Spleen (tissue), 11 donors: Measurements from ENCODE around the gene LRRC39. TPM values are rescaled to one million over a fixed set of nuclear protein-coding genes. Genes with fewer than 3 reads are reported as not detected.
A peak's percentile ranks its signal among the peaks of the same experiment; 100 is the strongest.
"Not testable (repeated sequence)": the region's sequence is repeated elsewhere in the genome, so short reads cannot be mapped to it uniquely, and the experiment has no call there.

ENCODE experiments used
- DNase-seq: peaks from one replicate; pipeline ENCODE4 v3.0.0-alpha.2; 2020
- H3K27ac ChIP-seq, 8 donors: fragments of 200-600 bp; sonication (generic) in 7 of 8; 1 replicate in 4 of 8; 2 replicates in 4 of 8; pipeline versions ENCODE4 v1.5.0 to v1.8.0; 2016 to 2021; ENCODE audit warnings: inconsistent platforms in 4 of 8, mild to moderate bottlenecking in 4 of 8, moderate library complexity in 1 of 8
- H3K27me3 ChIP-seq, 7 donors: fragments of 200-600 bp; sonication (generic) in 6 of 7; replicated peaks in 1 of 7; 1 replicate in 4 of 7; 2 replicates in 3 of 7; pipeline versions ENCODE4 v1.5.0 to v1.8.0; 2016 to 2021; ENCODE audit warnings: inconsistent platforms in 3 of 7, mild to moderate bottlenecking in 1 of 7
- H3K36me3 ChIP-seq, 6 donors: fragments of 200-600 bp; sonication (generic) in 5 of 6; 1 replicate in 4 of 6; 2 replicates in 2 of 6; pipeline versions ENCODE4 v1.5.0 to v1.8.0; 2016 to 2021; ENCODE audit warnings: inconsistent platforms in 2 of 6
- H3K4me1 ChIP-seq, 6 donors: fragments of 200-600 bp; sonication (generic) in 5 of 6; 1 replicate in 3 of 6; 2 replicates in 3 of 6; pipeline versions ENCODE4 v1.5.0 to v1.8.0; 2016 to 2021; ENCODE audit warnings: inconsistent platforms in 3 of 6
- H3K4me3 ChIP-seq, 8 donors: fragments of 200-600 bp; sonication (generic) in 7 of 8; 1 replicate in 4 of 8; 2 replicates in 4 of 8; pipeline versions ENCODE4 v1.5.0 to v1.8.0; 2016 to 2021; ENCODE audit warnings: inconsistent platforms in 4 of 8, mild to moderate bottlenecking in 4 of 8, moderate library complexity in 2 of 8
- H3K9me3 ChIP-seq, 8 donors: fragments of 200-600 bp; sonication (generic) in 7 of 8; 1 replicate in 4 of 8; 2 replicates in 4 of 8; pipeline versions ENCODE4 v1.5.0 to v1.8.0; 2016 to 2021; ENCODE audit warnings: inconsistent platforms in 4 of 8
- POLR2A ChIP-seq, 3 donors: fragments of 450-650 bp; IDR thresholded peaks; one replicate each; pipeline ENCODE4 v1.5.1; 2017; ENCODE audit warnings: antibody characterized with exemption in 3 of 3, mild to moderate bottlenecking in 1 of 3
- POLR2AphosphoS5 ChIP-seq, 3 donors: sonication (generic); formaldehyde crosslinking; IDR thresholded peaks; one replicate each; pipeline ENCODE4 v1.5.1; 2017; ENCODE audit warnings: antibody characterized with exemption in 3 of 3
- WGBS, 5 donors: extraction: QIAGEN DNeasy Blood & Tissue Kit in 3 of 5; methylation state at CpG; one replicate each; pipeline versions ENCODE4 v1.1.5 to v1.1.7; 2013 to 2018; 5-methylcytosine and 5-hydroxymethylcytosine counted together
- intact Hi-C: fragments of 100-400 bp; cut with DNase I; formaldehyde crosslinking; loops from one replicate; pipeline ENCODE4 v1.15.0; 2023; ENCODE audit warnings: low total_unique reads
- polyA plus RNA-seq, 3 donors: library from polyadenylated mRNA; stranded (reverse); fragments of 200-250 nt; gene quantifications; one replicate each; pipeline ENCODE4 v1.2.1, GENCODE V29; 2013
- total RNA-seq, 7 donors: library from RNA; depleted of rRNA in 3 of 7; stranded (reverse); fragments of >200 nt in 3 of 7; fragmentation: NEBNext Ultra II Directional in 4 of 7; extraction: Animal tissue kit (Norgen Biotek cat#: 25700) in 4 of 7; gene quantifications; one replicate each; pipeline versions ENCODE4 v1.1.0 to v1.2.1, GENCODE V29; 2016 to 2021
- TF ChIP-seq, protein P1 (sequence below), 11 experiments: fragments of 200-600 bp in 7 of 11; fragments of 450-650 bp in 4 of 11; sonication (generic) in 4 of 11; IDR thresholded peaks in 8 of 11; conservative IDR thresholded peaks in 3 of 11; 1 replicate in 7 of 11; 2 replicates in 4 of 11; pipeline versions ENCODE4 v1.4.0 to v1.8.0; 2016 to 2021; ENCODE audit warnings: antibody characterized with exemption in 11 of 11, inconsistent platforms in 4 of 11, mild to moderate bottlenecking in 1 of 11
- donor health status: healthy with polysubstance abuse.
- donor health status: DM: no; HTN: no; CAD: no; lungs with moderate emphysema.
- donor health status: DM: no; HTN: no; CAD: no.
- donor health status: Bipolar disorder and iron deficiency.
- donor health status: healthy.
- donor health status: DM: no; HTN: no; CAD: no.
- donor health status: DM: yes; HTN: yes; CAD: no.

Gene LRRC39
- total and polyA plus RNA-seq, 10 donors = 0.51 to 3.1 (median 1.1) TPM

DNA sequence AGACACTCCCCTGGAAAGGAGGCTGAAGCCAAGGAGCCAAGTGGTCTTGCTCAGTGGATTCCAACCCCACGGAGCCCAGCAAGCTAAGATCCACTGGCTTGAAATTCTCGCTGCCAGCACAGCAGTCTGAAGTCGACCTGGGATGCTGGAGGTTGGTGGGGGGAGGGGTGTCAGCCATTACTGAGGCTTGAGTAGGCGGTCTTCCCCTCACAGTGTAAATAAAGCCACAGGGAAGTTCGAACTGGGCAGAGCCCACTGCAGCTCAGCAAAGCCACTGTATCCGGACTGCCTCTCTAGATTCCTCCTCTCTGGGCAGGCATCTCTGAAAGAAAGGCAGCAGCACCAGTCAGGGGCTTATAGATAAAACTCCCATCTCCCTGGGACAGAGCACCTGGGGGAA, 22.0 kb upstream of the LRRC39 start:
- H3K27me3 ChIP-seq, DNase-seq, H3K27ac ChIP-seq, H3K4me1 ChIP-seq, H3K4me3 ChIP-seq, intact Hi-C loops: not testable (repeated sequence)
- Histone ChIP-seq H3K9me3 (peaks cover 0 to 10% (median 7%) of the 10 kb centered on the region in 8 donors), H3K36me3 (peaks cover under 1 to 99% (median 54%) of the 10 kb centered on the region in 6 donors)
- WGBS, 5 donors = 82 to 94% (median 88%) methylated on average over 3 to 6 of the region's 6 CpGs

DNA sequence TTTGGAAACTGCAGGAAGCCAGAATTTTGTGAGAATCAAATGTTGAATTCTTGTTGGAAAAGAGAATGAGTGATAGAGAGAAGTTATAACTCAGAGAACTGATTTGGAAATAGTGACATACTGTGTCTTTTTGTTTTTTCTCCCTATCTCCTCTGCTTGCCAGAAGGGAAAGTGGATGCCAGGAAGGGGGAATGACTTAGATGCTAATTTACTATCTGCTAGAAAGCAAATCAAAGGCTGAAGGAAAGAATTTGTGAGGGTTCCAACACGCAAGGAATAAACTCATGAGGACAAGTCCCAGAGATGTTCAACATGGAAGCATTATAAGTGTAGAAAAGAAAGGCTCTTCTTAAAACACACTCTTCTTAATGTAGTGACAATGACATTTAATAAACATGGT, 20.5 kb upstream of the LRRC39 start:
- peaks cover 0 to 5% (median 0%) of the 10 kb centered on the region in 8 donors for H3K9me3 ChIP-seq
- no peaks in the 10 kb centered on the region for H3K27me3 ChIP-seq
- no peak for DNase-seq
- WGBS, 5 donors = 94 to 100% (median 97%) methylated on average over 1 of the region's 1 CpG
- peaks cover 0 to 99% (median 50%) of the 10 kb centered on the region in 6 donors for H3K36me3 ChIP-seq
- intact Hi-C loops = no loop called here
- no peak overlapping the region for H3K27ac ChIP-seq
- no peak overlapping the region for H3K4me3 ChIP-seq
- no peaks in the 10 kb centered on the region for H3K4me1 ChIP-seq
- TF ChIP-seq, protein P1, sequence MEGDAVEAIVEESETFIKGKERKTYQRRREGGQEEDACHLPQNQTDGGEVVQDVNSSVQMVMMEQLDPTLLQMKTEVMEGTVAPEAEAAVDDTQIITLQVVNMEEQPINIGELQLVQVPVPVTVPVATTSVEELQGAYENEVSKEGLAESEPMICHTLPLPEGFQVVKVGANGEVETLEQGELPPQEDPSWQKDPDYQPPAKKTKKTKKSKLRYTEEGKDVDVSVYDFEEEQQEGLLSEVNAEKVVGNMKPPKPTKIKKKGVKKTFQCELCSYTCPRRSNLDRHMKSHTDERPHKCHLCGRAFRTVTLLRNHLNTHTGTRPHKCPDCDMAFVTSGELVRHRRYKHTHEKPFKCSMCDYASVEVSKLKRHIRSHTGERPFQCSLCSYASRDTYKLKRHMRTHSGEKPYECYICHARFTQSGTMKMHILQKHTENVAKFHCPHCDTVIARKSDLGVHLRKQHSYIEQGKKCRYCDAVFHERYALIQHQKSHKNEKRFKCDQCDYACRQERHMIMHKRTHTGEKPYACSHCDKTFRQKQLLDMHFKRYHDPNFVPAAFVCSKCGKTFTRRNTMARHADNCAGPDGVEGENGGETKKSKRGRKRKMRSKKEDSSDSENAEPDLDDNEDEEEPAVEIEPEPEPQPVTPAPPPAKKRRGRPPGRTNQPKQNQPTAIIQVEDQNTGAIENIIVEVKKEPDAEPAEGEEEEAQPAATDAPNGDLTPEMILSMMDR (IDR thresholded peaks at IDR 0.05 in 8 of 11, conservative IDR thresholded peaks at IDR 0.05 in 3 of 11) = no peak
- TF ChIP-seq POLR2AphosphoS5 (IDR thresholded peaks at IDR 0.05) (no peak), POLR2A (IDR thresholded peaks at IDR 0.05) (no peak)

DNA sequence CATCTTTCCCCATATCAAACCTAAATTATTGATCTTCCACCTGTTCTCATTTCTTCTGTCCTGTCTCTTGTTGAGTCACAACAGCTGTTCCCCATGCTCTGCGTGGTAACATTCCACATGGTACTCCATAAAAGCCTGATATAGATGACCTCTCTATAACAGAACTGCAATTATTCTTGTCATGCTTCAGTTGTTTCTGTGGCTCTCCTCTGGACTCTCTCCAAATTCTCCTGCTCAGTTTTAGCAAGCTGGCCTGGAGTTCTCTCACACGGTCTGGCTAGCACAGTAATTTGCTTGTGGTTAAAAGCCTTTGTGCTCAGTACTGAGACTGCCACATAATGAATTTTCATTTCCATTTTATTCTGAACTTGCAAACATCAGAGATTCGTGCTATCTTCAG, 10.6 kb upstream of the LRRC39 start:
- Histone ChIP-seq H3K4me1 (peaks cover 0 to 12% (median 0%) of the 10 kb centered on the region in 6 donors), H3K4me3 (no peak overlapping the region), H3K9me3 (no peaks in the 10 kb centered on the region), H3K27ac (no peak overlapping the region), H3K27me3 (no peaks in the 10 kb centered on the region), H3K36me3 (peaks cover 0 to 39% (median 3%) of the 10 kb centered on the region in 6 donors)
- no peak for TF ChIP-seq POLR2A (IDR thresholded peaks at IDR 0.05)
- TF ChIP-seq, protein P1 (IDR thresholded peaks at IDR 0.05 in 8 of 11, conservative IDR thresholded peaks at IDR 0.05 in 3 of 11) = no peak
- no peak for TF ChIP-seq POLR2AphosphoS5 (IDR thresholded peaks at IDR 0.05)
- no peak for DNase-seq
- intact Hi-C loops = no loop called here
- 59 to 72% (median 65%) methylated on average over 3 of the region's 3 CpGs for WGBS, 5 donors

DNA sequence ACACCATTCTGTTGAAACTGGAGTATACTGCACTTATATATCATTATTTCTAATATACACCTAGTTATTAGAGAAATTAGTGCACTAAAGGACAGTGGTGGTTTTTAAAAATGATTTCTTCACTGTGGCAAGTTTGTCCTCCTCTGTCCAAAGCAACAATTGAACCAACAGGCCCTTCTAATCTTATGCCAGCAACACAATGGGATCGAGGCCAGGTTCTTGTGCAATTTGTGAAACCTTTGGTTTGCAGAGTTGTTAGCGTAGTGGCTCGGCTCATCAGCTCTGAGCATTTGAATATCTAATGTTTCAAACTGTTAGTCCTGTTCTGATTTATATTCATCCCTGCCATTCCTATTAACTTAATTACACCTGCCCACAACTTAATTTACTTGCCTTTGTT, 9.9 kb upstream of the LRRC39 start:
- H3K4me1 ChIP-seq = peaks cover 0 to 12% (median 0%) of the 10 kb centered on the region in 6 donors
- H3K27ac ChIP-seq = no peak overlapping the region
- H3K27me3 ChIP-seq = no peaks in the 10 kb centered on the region
- intact Hi-C loops = no loop called here
- peaks cover 0 to 32% (median 0%) of the 10 kb centered on the region in 6 donors for H3K36me3 ChIP-seq
- TF ChIP-seq POLR2A (IDR thresholded peaks at IDR 0.05) = no peak
- no peak for TF ChIP-seq POLR2AphosphoS5 (IDR thresholded peaks at IDR 0.05)
- TF ChIP-seq, protein P1 (IDR thresholded peaks at IDR 0.05 in 8 of 11, conservative IDR thresholded peaks at IDR 0.05 in 3 of 11) = no peak
- H3K9me3 ChIP-seq = no peaks in the 10 kb centered on the region
- WGBS, 5 donors = 55 to 74% (median 67%) methylated on average over 3 of the region's 3 CpGs
- no peak for DNase-seq
- no peak overlapping the region for H3K4me3 ChIP-seq

DNA sequence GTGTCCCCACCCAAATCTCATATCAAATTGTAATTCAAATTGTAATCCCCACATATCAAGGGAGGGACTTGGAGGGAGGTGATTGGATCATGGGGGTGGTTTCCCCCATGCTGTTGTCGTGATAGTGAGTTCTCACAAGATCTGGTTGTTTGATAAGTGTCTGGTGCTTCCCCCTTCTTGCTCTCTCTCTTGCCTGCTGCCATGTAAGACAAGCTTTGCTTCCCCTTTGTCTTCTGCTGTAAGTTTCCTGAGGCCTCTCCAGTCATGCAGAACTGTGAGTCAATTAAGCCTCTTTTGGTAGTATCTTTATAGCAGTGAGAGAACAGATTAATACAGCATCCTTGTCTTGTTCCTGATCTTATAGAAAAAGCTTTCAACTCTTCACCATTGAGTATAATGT, 6.5 kb upstream of the LRRC39 start:
- Histone ChIP-seq H3K27me3 (no peaks in the 10 kb centered on the region), H3K9me3 (no peaks in the 10 kb centered on the region), H3K4me3 (no peak overlapping the region), H3K27ac (peak overlapping the region in 1 of 8 donors; percentile 25), H3K36me3 (peaks cover 0 to 8% (median 0%) of the 10 kb centered on the region in 6 donors), H3K4me1 (peaks cover 0 to 12% (median 0%) of the 10 kb centered on the region in 6 donors)
- TF ChIP-seq POLR2A (IDR thresholded peaks at IDR 0.05) (no peak), POLR2AphosphoS5 (IDR thresholded peaks at IDR 0.05) (no peak)
- TF ChIP-seq, protein P1 (IDR thresholded peaks at IDR 0.05 in 8 of 11, conservative IDR thresholded peaks at IDR 0.05 in 3 of 11) = no peak
- intact Hi-C loops = no loop called here
- DNase-seq = no peak
- WGBS, 5 donors = 19 to 39% (median 29%) methylated on average over 1 of the region's 1 CpG
